Measurements from ENCODE around the gene USP32.
"Not testable (repeated sequence)": the region's sequence is repeated elsewhere in the genome, so short reads cannot be mapped to it uniquely, and the experiment has no call there.

USP32 gene

GRCh38 chr17:60223456-60223855, 168.5 kb downstream of the USP32 start:
- no peak for FAIRE-seq

GRCh38 chr17:60218774-60219173, 173.2 kb downstream of the USP32 start:
- FAIRE-seq, result not testable (repeated sequence)

GRCh38 chr17:60215895-60216294, 176.0 kb downstream of the USP32 start:
- not testable (repeated sequence) for FAIRE-seq

GRCh38 chr17:60211282-60211681, 180.7 kb downstream of the USP32 start:
- FAIRE-seq, result not testable (repeated sequence)

- FAIRE-seq, result not testable (repeated sequence)
Observed at GRCh38 chr17:60208302-60208701, 183.6 kb downstream of the USP32 start.

- FAIRE-seq, result not testable (repeated sequence)
Observed at GRCh38 chr17:60205782-60206181, 186.2 kb downstream of the USP32 start.

- not testable (repeated sequence) for FAIRE-seq
Observed at GRCh38 chr17:60198630-60199029, 193.3 kb downstream of the USP32 start.

GRCh38 chr17:60194141-60194540, 197.8 kb downstream of the USP32 start:
- FAIRE-seq, result not testable (repeated sequence)

GRCh38 chr17:60193482-60193881, 198.5 kb downstream of the USP32 start:
- no peak for FAIRE-seq

GRCh38 chr17:60193032-60193431, 198.9 kb downstream of the USP32 start:
- not testable (repeated sequence) for FAIRE-seq

GRCh38 chr17:60190032-60190431, 201.9 kb downstream of the USP32 start:
- FAIRE-seq, result not testable (repeated sequence)

GRCh38 chr17:60188759-60189158, 203.2 kb downstream of the USP32 start:
- no peak for FAIRE-seq

- FAIRE-seq, result not testable (repeated sequence)
Observed at GRCh38 chr17:60186846-60187745, 204.8 kb downstream of the USP32 start.

- FAIRE-seq, result not testable (repeated sequence)
Observed at GRCh38 chr17:60186372-60186771, 205.6 kb downstream of the USP32 start.

GRCh38 chr17:60180380-60180779, 211.6 kb downstream of the USP32 start:
- not testable (repeated sequence) for FAIRE-seq

- not testable (repeated sequence) for FAIRE-seq
Observed at GRCh38 chr17:60178180-60178579, 213.8 kb downstream of the USP32 start.

GRCh38 chr17:60176763-60177162, 215.2 kb downstream of the USP32 start:
- FAIRE-seq, result not testable (repeated sequence)

- not testable (repeated sequence) for FAIRE-seq
Observed at GRCh38 chr17:60174767-60175166, 217.2 kb downstream of the USP32 start.

- FAIRE-seq, result no peak
Observed at GRCh38 chr17:60174035-60174434, 217.9 kb downstream of the USP32 start.

- no peak for FAIRE-seq
Observed at GRCh38 chr17:60173304-60173819, 218.6 kb downstream of the USP32 start.

GRCh38 chr17:60171753-60172079, 220.2 kb downstream of the USP32 start:
- FAIRE-seq, result no peak

- no peak for FAIRE-seq
Observed at GRCh38 chr17:60170835-60171752, 220.8 kb downstream of the USP32 start.

All from TTC549 (cell line).